RWPE2 (cell line): ENCODE data around the gene PLCL1.

Experiments used
- ATAC-seq: fragments of 200-7000 bp; cut with Tn5 transposase; 3 replicates; pipeline ENCODE4 v1.9.1; 2021; ENCODE audit warnings: low read depth
- DNase-seq: peaks from one replicate; pipeline ENCODE4 v3.0.0-alpha.2; 2020; ENCODE audit warnings: low spot score
- H3K27ac ChIP-seq: fragments of 450-650 bp; 2 replicates; pipeline ENCODE4 v1.5.1; 2017; ENCODE audit warnings: mild to moderate bottlenecking; ENCODE audit not compliant: poor library complexity, severe bottlenecking
- H3K27me3 ChIP-seq: fragments of 250-450 bp; sonication (Bioruptor Pico); 2 replicates; pipeline ENCODE4 v1.5.1; 2021; ENCODE audit warnings: mild to moderate bottlenecking, moderate library complexity; ENCODE audit not compliant: insufficient read depth, poor library complexity, severe bottlenecking
- H3K36me3 ChIP-seq: fragments of 250-450 bp; sonication (Bioruptor Pico); 2 replicates; pipeline ENCODE4 v1.5.1; 2020; ENCODE audit warnings: low read depth, mild to moderate bottlenecking, moderate library complexity
- H3K4me1 ChIP-seq: fragments of 250-450 bp; sonication (Bioruptor Pico); 2 replicates; pipeline ENCODE4 v1.5.1; 2021; ENCODE audit warnings: mild to moderate bottlenecking, moderate library complexity; ENCODE audit not compliant: insufficient read depth, poor library complexity, severe bottlenecking
- H3K4me3 ChIP-seq: fragments of 250-450 bp; sonication (Bioruptor Pico); 2 replicates; pipeline ENCODE4 v1.5.1; 2021; ENCODE audit warnings: mild to moderate bottlenecking, moderate library complexity; ENCODE audit not compliant: severe bottlenecking
- H3K9me3 ChIP-seq: fragments of 250-450 bp; sonication (Bioruptor Pico); 2 replicates; pipeline ENCODE4 v1.5.1; 2021; ENCODE audit warnings: mild to moderate bottlenecking, moderate library complexity; ENCODE audit not compliant: severe bottlenecking
- TF ChIP-seq, protein P1 (sequence below): fragments of 450-650 bp; IDR thresholded peaks from one replicate; pipeline ENCODE4 v1.5.1; 2017; ENCODE audit warnings: mild to moderate bottlenecking, moderate library complexity; ENCODE audit not compliant: poor library complexity, severe bottlenecking

Gene PLCL1

DNA sequence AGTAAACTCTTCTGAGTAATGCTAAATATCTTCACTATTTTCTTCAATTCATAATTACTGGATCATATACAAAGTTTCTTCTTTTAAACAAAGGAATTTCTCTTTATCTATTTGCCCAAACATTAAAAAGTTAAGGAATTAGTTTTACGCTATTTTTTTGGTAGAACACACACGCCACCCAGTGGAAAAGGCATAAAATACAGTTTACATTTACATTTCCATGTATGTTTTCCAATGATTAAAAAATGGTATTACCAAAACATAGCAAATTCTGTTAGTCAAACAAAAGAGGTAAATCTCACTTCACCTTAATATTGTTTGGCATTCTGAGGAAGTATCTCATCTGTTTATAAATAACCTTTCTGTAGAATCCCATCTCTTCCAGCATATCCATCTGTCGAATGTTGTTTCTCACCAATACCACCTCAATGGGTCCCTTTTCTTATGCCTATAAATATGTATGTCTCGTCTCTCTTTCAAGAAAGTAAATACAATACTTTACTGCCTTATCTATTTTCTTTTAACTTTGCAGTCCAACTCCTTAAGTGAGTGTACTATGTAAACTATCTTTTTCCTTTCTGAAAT is 26.5 kb upstream of the PLCL1 start:
- DNase-seq (no peak), ATAC-seq (no peak)
- TF ChIP-seq, protein P1, sequence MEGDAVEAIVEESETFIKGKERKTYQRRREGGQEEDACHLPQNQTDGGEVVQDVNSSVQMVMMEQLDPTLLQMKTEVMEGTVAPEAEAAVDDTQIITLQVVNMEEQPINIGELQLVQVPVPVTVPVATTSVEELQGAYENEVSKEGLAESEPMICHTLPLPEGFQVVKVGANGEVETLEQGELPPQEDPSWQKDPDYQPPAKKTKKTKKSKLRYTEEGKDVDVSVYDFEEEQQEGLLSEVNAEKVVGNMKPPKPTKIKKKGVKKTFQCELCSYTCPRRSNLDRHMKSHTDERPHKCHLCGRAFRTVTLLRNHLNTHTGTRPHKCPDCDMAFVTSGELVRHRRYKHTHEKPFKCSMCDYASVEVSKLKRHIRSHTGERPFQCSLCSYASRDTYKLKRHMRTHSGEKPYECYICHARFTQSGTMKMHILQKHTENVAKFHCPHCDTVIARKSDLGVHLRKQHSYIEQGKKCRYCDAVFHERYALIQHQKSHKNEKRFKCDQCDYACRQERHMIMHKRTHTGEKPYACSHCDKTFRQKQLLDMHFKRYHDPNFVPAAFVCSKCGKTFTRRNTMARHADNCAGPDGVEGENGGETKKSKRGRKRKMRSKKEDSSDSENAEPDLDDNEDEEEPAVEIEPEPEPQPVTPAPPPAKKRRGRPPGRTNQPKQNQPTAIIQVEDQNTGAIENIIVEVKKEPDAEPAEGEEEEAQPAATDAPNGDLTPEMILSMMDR = peak; percentile 86

DNA sequence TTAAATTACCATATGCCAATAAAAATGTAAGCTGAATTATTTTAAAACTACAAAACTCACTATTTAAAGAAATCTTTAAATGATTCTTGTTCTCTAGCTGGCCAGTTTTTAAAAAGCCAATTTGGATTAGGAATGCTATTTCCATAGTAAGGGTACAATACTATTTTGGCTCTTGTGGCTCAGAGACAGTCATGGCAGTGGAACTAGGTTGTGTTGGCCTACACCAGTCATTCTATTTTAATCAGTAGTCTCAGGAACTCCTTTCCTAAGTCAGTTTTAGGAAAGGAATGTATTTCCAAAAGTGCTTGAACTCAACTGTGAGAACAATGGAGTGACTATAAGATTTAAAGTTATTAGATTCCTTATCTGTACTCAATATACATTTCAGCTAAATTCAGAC is 25.1 kb upstream of the PLCL1 start:
- Histone ChIP-seq H3K9me3 (peaks cover 4% of the 10 kb centered on the region), H3K27me3 (peaks cover 5% of the 10 kb centered on the region), H3K4me3 (no peak overlapping the region), H3K4me1 (no peaks in the 10 kb centered on the region), H3K36me3 (no peaks in the 10 kb centered on the region), H3K27ac (no peak overlapping the region)
- DNase-seq (no peak), ATAC-seq (no peak)
- TF ChIP-seq, protein P1 = no peak

More for the DNA sequence above, 26.5 kb upstream of the PLCL1 start:
- no peaks in the 10 kb centered on the region for H3K27me3 ChIP-seq
- no peaks in the 10 kb centered on the region for H3K4me1 ChIP-seq
- peaks cover 4% of the 10 kb centered on the region for H3K9me3 ChIP-seq
- H3K4me3 ChIP-seq = no peak overlapping the region
- no peaks in the 10 kb centered on the region for H3K36me3 ChIP-seq
- no peak overlapping the region for H3K27ac ChIP-seq

DNA sequence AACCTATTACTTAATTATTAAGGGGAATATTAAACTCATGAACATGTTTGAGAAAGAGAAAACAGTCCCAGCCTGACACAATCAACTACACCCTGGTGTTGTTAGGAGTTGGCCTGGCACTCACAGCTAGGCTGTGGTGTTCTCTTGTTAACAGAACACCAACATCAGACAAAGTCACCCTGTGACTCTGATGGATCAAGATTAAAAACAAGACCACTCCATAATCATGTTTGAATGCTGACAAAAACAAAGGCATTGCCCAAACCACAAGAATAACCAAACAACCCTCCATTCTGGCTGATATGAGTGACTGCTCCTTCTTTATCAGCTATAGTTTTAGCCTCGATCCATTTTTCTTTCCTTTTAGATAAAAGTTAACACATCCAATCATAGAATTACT is 22.3 kb upstream of the PLCL1 start:
- Histone ChIP-seq H3K36me3 (no peaks in the 10 kb centered on the region), H3K27ac (no peak overlapping the region), H3K9me3 (peaks cover 4% of the 10 kb centered on the region), H3K4me3 (no peak overlapping the region), H3K4me1 (no peaks in the 10 kb centered on the region), H3K27me3 (peaks cover 25% of the 10 kb centered on the region)
- no peak for DNase-seq
- no peak for ATAC-seq
- TF ChIP-seq, protein P1 = no peak

DNA sequence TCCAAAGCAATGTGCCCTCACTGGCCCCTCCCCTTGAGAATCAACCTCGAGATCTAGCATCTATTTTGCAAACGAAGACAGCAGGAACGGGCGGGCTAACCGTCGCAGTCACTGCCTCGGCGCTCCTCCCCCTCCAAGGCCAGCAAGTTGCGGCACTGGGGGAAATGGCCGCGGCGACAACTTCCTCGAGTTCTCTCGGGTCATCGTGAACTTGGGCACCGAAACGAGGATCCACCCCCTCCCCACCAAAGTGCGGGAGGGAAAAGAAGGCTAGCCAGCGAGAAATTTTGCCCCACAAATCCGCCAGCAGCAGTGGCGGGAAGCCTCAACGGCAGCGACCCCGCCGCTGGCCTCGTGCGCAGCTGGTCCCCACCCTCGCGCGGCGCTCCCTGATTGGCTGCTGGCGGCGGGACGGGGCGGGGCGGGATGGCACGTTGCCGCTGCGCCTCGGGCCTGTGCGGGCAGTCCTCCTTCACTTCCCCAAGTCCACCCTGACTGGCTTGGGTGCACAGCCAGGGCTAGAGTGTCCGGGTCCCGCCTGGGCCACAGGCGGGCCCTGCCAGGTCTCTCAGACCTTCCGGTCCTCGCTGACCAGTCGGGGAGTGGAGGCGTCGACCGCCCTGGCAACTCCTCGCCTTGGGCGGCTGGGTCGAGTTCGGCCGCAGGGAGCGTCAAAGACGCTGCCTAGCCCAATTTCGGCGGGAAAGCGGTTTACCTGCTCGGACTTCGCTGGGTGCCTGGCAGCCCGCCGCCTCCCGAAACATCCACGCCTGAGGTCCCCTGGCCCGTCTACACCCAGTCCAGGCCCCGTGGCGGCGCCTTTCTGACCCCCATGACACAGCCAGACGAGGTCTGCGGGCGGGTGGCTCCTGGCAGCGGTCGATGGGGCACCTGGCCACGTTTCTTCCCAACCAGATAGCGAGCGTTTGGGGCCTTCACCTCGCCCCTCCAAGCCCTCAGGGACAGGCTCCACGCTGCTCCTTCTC is 19.1 kb upstream of the PLCL1 start, which contains the start of gene BOLL:
TSS of gene BOLL (minus strand) at position 364 of the 986 bp plus-strand sequence. CDS start 3,469 bp downstream, outside the sequence.
- no peaks in the 10 kb centered on the region for H3K9me3 ChIP-seq
- H3K4me3 ChIP-seq = no peak within 1 kb of the TSS
- H3K27me3 ChIP-seq = peaks cover 39% of the 10 kb centered on the region

More for the DNA sequence above, 19.1 kb upstream of the PLCL1 start, which contains the start of gene BOLL:
- DNase-seq = no peak
- no peaks in the 10 kb centered on the region for H3K4me1 ChIP-seq
- no peak for ATAC-seq
- no peaks in the 10 kb centered on the region for H3K36me3 ChIP-seq
- H3K27ac ChIP-seq = no peak within 1 kb of the TSS
- TF ChIP-seq, protein P1 = no peak
